ENCODE data around the gene OR52H1.

The OR52H1 gene

GRCh38 chr11:5531053-5531831, 17.1 kb downstream of the OR52H1 start:
- DNase-seq, result no peak

- no peak for DNase-seq
Measured at GRCh38 chr11:5528495-5528894, 19.8 kb downstream of the OR52H1 start.

GRCh38 chr11:5527716-5528115, 20.6 kb downstream of the OR52H1 start:
- no peak for DNase-seq

DNA sequence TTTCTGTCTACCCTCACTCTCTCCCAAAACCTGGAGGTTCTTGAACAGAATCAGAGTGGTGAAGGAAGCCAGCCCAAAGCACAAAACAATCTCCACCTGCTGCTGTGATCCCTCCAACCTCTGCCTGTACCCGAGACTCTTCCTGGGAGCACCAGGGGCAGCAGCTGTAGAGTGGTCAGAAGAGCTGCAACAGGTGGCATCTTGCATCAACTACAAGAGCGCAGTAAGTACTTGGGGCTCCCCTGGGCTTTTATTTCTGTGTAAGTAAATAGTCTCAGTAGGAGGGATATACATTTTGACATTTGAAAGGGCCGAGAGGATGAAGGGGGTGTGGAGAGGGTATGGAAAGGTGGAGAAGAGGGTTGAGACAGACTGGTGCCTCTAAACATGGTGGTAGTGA, 23.6 kb downstream of the OR52H1 start:
- no peak for DNase-seq

GRCh38 chr11:5522308-5522707, 26.0 kb downstream of the OR52H1 start:
- DNase-seq, result no peak

- DNase-seq, result no peak
Measured at GRCh38 chr11:5521540-5521939, 26.8 kb downstream of the OR52H1 start.

DNA sequence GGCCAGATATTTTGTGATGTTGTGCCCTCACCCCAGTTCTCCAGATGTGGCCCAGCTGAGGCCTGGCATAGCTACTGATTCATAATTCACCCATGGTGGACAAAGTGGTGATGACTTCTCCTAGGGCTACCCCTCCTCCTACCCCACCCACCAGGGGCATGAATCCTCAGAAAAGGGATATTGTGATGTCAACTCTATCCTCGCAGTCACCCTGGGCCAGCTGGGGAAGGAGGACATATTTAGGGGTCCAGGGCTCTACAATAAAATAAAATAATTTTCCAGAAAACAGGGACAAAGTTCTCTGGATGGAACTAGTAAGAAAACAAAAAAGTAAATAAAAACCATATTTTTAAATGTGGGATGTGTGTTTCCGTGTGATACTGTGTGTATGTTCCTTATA, 31.7 kb downstream of the OR52H1 start, which contains the start of gene UBQLNL:
UBQLNL (minus strand) TSS at position 101 of the 400 bp plus-strand sequence. CDS start 258 bp downstream, outside the sequence.
- DNase-seq, result no peak

GRCh38 chr11:5514841-5515240, 33.5 kb downstream of the OR52H1 start:
- no peak for DNase-seq

- no peak for DNase-seq
Measured at GRCh38 chr11:5509803-5510202, 38.5 kb downstream of the OR52H1 start, which contains the start of gene UBQLN3. Gene UBQLN3, minus strand, starts transcription at chr11:5509957. Its CDS starts 399 bp downstream, at chr11:5509558.

DNA sequence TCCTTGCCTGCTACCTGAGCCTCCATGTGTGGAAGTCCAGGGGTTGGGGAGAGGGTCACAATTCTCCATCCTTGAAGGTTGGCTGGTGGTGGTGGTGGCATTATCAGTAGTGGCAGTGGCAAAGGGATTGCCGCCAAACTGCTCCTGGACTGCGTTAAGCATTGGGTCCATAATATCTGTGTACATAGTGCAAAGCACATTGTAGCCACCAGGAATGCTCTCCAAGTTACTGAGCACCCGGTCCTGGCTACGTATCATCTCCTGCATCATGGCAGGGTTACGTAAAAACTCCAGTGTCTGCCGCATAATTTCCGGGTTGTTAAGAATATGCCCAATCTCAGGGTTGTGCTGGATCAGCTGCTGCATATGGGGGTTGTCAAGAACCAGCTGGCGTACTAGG, 39.7 kb downstream of the OR52H1 start:
- no peak for DNase-seq

- no peak for DNase-seq
Measured at GRCh38 chr11:5507933-5508305, 40.4 kb downstream of the OR52H1 start.

- no peak for DNase-seq
Measured at GRCh38 chr11:5507177-5507932, 41.0 kb downstream of the OR52H1 start.

DNA sequence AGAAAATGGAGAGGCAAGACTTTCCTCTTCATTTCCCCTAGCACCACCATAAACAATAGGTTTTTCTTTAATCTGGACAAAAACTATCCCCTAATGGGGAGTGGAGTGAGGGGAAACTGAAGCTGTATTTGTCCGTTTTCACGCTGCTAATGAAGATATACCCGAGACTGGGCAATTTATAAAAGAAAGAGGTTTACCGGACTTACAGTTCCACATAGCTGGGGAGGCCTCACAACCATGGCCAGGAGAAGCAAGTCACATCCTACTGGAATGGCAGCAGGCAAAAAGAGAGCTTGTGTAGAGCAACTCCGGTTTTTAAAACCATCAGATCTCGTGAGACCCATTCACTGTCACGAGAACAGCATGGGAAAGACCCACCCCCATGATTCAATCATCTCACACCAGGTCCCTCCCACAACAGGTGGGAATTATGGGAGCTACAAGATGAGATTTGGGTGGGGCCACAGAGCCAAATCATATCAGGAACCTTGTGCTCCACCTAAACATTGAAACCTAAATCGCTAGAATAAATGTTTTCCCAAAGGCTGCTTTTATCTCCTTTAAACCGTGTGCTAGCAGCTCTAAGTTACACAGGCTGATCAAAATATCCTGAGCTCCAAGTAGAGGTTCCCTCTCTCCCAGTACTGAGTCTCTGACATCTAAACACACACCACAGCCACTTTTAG, 42.8 kb downstream of the OR52H1 start:
- no peak for DNase-seq

DNA sequence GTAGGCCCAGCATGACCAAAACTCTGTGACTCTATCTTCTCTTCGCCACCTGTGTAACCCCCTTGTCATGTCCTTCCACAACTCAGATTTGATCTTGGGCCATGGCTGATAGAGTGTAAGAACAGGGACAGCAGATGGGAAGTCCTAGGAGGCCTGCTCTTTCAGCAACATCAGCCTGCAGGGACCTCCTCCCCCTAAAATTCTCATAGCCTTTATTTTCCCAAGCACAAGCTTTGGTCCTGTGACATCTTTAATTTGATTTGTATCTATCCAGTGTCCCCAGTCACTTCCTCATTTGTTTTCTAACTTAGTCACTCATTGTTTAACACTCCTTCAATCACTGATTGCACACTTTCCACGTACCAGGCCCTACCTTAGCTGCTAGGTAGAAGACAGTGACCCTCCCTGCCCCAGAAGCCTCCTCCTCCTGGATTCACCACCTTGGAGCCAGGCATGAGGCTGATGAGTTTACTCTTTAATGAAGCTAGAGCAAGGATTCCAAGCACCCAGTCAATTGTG, 43.9 kb downstream of the OR52H1 start:
- no peak for DNase-seq

GRCh38 chr11:5500393-5500801, 47.9 kb downstream of the OR52H1 start:
- no peak for DNase-seq

DNA sequence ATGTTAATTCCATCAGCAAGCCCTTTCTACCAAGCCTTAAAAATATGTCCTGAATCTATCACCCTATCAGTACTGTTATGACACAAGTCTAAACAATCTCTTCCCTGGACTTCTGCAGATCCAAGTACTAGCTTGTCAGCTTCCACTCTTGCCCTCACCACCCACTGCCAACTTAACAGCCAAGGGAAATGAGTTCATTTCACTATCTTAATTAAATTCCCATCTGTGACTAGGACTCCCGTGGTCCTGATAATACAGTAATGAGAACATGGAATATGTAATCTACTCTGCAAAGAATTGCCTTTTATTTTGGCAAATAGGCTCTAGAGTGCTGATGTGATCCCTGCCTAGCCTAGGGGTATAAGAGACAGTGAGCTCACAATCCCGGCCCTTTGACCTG, 48.7 kb downstream of the OR52H1 start:
- no peak for DNase-seq
